Measurements from ENCODE around the gene PTPRN2. TPM values are rescaled to one million over a fixed set of nuclear protein-coding genes. Genes with fewer than 3 reads are reported as not detected.

Gene PTPRN2
- polyA plus RNA-seq, 1 donor, result 5.7 TPM

- DNase-seq, result no peak
These were observed 446.9 kb downstream of the PTPRN2 start for GRCh38 chr7:158140538-158141220.

DNA sequence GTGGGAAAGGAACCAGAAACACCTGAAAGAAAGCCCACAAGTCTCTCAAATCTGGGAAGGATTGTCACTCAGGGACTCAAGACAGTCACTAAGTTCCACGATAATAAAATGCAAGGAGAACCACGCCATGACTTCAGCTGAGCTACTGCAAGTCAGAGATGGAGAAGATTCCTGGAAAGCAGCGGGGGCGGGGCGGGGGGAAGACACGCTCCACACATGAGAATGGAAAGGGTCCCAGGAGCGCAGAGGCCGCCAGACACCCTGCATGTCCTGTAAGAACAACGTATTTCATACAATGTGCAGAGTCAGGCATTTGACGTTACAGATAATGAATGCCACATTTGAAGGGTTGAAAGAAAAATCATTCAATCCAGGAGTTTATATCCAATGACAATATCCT, 448.1 kb downstream of the PTPRN2 start:
- DNase-seq, result no peak

GRCh38 chr7:158138329-158138597, 449.4 kb downstream of the PTPRN2 start:
- no peak for DNase-seq

GRCh38 chr7:158137516-158138328, 449.9 kb downstream of the PTPRN2 start:
- DNase-seq, result no peak

- DNase-seq, result no peak
These were observed 451.7 kb downstream of the PTPRN2 start for GRCh38 chr7:158135931-158136330.

- DNase-seq, result no peak
These were observed 452.8 kb downstream of the PTPRN2 start for GRCh38 chr7:158134824-158135223.

DNA sequence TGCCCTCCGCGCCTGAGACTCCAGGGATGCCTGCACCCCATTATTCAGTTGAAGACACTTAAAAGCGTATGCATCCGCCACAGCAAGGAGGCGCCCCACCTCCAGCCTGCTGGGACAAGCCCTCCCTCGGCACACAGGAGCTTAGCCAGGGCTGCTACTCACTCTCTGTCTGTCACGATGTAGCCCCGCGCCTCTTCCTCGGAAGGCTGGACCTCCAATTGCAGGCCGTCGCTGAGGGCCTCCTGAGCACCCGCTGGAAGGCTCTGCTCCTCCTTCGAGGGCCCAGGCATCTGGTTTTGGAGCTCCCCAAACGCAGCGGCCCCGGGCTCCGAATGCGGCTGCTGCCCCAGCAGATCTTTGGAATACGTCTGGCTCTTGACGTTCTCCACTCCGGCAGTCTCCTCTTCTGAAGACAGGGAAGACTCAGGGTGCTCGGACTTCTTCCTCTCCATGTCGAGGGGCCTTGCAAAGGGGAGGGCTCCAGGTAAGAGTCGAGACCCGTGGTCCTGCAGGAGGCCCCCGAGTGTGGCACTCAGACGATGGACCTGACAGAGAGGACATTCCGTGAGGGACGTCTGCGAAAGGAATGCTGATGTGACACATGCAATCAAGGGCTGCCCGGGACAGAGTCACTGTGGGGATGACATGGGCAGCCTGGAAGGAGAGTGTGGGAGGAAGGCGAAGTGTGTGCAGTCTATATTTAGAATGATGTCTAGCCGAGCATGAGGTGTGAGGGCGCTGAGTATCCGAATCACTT, 453.9 kb downstream of the PTPRN2 start:
- DNase-seq, result no peak

DNA sequence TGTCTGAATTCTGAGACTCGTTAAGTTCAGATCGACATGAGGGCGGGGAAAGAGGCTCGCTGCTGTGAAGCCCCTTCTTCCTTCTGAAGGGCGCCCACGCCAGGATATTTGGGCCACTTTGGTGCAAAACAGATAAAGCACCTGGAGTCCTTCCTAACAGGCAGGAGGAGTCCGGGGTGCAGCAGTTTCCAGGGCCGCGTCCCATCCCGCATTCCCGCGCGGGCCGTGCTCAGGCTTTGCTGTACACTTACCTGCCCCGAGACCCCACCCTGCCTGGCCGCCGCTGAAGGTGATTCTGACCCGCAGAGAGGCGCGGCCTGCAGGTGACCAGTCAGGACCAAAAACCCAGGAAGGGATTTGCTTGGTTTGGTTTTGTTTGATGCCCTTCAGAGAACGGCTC, 454.6 kb downstream of the PTPRN2 start:
- DNase-seq, result no peak

DNA sequence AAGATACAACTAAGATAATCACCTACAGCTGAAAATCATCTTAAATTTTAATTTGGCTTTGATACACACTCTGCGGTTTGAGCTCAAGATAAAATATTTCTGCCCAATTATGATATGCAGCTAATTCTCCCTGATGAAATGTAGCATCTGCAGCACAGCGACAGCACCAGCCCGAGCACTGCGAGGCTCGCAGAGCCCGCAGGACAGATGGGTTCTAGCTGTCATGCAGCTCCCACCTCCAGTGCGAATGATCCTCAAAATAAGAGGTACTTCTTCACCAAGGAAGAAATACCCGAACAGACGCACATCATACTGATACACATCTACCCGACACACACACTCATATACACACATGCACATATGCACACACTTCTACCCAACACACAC, 457.6 kb downstream of the PTPRN2 start:
- no peak for DNase-seq

DNA sequence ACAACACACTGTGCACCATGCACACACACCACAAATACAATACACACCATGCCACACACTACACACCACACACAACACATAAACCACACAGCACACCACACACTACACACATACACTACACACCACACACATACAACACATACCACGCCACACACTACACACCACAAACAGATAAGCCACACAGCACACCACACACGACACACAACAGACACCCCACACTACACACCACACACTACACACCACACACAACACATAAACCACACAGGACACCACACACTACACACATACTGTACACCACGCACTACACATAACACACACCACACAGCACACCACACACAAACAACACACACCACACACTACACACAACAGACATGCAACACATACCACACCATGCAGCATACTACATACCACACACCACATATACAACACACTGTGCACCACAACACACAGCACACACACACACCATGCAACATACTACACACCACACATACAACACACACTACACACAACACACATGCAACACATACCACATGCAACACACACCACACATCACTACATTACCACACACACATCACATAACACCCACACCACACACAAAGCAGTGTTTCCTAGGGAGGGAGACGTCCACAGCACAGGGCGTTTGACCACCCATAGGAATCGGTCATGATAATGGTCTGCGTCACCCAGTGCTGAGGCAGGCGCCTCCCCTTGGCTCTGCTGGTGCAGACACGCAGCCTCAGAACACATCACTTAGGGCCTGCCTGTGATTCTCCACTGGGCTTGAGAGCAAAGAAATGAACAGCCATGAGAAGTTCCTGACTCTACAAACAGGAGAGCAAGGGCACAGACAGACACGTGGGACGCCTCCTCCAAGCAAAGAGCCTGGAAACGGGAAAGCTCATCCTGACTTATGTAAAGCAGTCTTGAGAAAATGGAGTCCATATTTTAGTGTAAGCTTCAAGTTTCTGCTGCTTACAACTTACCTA, 458.3 kb downstream of the PTPRN2 start:
- no peak for DNase-seq

- no peak for DNase-seq
These were observed 459.1 kb downstream of the PTPRN2 start for GRCh38 chr7:158128572-158128971.

DNA sequence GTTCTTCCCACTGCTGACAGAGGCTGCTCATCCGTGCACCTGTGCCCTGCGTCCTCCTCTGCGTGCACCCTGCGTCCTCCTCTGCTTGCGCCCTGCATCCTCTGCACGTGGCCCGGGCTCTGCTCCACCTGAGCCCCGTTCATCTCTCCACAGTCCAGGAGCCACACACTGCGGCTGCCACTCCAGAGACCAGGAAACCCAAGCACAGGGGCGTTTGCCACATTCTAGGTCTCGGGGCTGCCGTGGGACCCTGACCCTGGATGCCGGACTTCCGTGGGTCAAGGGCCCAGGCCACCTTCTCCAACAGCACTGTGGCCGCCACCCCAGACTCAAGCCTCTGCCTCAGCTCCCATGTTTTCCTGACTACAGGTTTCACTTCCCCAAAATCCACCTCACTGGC, 460.4 kb downstream of the PTPRN2 start:
- DNase-seq, result no peak

GRCh38 chr7:158126661-158127060, 461.0 kb downstream of the PTPRN2 start:
- no peak for DNase-seq

DNA sequence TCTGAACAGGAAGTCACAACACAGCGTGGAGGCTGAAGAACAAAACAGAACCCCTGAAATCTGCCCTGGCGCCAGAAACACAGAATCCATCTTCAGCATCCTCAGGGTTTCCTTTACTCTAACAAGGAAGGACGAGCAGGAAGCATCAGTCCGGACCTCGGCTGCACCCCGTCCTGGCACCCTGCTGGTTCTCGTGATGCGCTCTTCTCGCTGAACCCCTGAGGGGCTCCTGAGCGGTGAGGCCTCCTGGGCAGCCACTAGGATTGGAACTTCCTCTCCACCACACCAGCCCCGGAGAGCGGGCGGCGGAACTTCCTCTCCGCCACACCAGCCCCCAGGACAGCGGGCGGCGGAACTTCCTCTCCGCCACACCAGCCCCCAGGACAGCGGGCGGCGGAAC, 461.9 kb downstream of the PTPRN2 start:
- DNase-seq, result no peak

- no peak for DNase-seq
These were observed 462.5 kb downstream of the PTPRN2 start for GRCh38 chr7:158125091-158125490.

DNA sequence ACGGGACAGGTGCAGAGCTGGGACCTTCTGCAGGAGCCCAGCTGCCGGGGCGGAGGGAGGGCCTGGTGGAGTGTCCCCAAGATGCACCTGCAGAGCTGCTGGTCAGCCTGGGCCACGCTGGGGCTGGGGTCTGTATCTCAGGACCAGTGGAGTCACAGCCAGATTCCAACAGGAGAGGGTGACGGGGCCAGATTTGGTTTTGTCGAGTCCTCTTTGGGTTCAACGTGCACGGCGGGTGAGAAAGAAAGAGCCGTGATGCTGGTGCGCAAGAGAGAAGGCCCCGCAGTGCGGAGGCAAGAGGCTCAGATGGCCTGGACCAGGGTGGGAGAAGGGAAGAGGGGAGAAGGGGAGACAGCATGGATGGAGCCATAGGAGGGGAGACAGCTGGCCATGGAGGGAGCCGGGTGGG, 462.9 kb downstream of the PTPRN2 start:
- no peak for DNase-seq

- DNase-seq, result no peak
These were observed 463.9 kb downstream of the PTPRN2 start for GRCh38 chr7:158123753-158124152.

- DNase-seq, result no peak
These were observed 464.4 kb downstream of the PTPRN2 start for GRCh38 chr7:158123214-158123613.

DNA sequence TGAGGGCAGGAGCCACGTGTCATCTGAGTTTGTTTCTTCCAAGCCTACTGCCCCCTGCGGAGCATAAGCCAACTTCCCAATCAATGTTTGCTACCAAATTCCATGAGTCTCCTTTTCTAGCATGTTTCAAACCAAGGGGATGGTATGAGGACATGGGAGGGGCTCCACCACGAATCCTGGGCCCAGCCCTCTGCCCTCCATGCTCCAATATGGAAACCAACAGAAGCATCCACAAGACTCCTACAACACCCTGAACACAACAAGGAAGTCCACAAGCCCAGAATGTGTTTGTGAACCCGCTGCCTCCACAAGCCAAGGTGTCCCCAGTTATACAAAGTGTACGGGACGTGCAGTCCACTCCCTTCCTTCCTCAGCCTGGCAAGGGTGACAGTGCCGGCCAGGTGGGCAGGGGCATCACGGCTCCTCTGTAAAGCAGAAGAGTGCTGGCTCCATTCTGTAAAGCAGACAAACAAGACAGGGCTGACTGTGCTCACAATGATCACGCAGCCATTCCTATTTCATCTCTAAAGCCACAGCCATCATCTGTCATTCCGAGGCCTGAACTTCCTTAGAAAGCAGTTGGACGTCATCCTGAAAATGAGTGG, 466.1 kb downstream of the PTPRN2 start:
- DNase-seq, result no peak

GRCh38 chr7:158120716-158121115, 466.9 kb downstream of the PTPRN2 start:
- DNase-seq, result no peak

- DNase-seq, result no peak
These were observed 467.3 kb downstream of the PTPRN2 start for GRCh38 chr7:158120316-158120715.

Data from left kidney (tissue), 2 donors.